ENCODE data around the gene UFC1.

The UFC1 gene

DNA sequence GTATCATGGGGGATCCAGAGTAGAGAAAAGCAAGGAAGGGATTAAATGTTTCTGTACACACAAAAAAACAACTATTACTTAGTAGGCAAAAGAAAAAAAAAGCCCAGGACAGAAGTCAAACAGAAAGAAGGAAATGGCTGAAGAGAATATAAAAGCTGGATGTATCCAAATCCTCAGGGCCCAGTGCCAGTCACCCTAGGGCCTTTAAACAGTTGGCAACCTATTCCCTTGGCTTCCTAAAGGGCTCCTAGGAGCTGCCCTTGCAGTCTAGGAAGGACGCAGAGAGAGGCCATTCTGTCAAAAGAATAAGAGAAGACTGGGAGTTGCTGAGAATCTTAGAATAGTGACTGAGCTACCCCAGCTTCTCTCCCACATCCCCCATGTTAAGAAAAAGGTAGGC is 18.6 kb downstream of the UFC1 start:
- no peak for DNase-seq

- DNase-seq = no peak
Measured at GRCh38 chr1:161172776-161173376, 19.1 kb downstream of the UFC1 start.

DNA sequence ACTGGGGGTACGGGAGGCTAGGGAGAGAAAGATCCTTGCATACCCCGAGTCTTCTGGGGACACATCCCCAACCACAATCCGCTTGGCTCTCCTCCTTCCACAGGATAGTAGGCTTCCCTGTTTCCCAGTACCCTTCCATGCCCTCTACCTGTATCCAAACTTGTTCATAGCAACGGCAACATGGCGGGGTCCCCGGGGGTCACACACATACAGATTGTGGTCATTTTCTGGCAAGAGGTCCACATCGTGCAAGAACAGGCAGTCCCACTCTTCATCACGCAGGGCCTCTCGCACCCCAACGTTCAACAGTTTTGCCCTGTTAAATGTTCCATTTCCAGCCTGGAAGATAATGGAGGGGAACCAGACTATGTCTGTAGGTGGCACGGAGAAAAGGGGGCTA is 19.9 kb downstream of the UFC1 start:
- no peak for DNase-seq

DNA sequence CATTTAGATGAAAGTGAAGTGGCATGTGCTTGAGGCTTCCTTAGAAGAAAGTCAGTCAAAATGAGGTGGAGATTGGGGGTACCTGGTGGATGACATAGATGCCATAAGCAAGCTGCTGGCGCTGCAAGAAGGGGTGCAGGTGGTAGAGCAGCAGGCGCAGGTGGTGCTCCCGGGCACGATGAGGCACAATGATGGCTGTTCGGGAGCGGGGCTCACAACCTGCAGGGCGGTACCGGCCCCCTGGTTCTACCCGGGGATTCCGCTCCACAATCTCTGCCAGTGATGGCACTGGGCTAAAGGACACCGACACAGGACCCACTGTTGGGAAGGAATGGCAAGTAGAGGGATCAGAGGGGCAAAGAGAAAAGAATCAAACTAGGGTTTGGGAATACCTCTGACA is 21.1 kb downstream of the UFC1 start:
- no peak for DNase-seq

DNA sequence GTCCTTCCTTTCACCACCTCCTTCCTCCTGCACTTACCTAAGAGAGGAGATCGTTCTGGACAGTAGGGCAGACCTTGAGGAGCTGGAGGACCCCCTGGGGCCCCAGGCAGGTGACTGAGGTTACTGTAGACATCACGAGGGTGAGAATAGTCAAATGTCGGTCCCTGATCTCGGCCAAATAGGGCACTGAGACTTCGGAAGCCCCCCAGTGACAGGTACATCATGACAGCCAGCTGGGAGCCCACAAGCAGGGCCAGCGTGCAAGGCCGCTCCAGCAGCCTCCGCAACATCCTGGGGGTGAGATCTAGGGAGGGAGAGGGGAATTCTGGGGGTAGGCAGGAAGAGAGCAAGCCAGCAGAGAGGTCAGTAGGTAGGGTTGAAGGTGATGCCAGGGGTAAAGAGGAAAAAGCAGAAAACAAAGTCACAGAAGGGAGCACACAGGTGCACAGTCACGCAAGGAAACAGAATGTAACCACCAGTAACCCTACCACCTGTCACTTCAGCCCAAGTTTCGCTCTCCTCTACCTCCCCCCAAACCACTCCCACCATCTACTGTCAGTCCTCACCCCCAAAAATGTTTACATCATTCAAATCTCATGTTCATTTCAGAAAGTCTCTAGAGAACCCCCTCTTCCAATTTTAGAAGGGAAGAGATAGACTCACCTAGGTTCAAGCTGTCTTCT is 22.1 kb downstream of the UFC1 start:
- DNase-seq = no peak

DNA sequence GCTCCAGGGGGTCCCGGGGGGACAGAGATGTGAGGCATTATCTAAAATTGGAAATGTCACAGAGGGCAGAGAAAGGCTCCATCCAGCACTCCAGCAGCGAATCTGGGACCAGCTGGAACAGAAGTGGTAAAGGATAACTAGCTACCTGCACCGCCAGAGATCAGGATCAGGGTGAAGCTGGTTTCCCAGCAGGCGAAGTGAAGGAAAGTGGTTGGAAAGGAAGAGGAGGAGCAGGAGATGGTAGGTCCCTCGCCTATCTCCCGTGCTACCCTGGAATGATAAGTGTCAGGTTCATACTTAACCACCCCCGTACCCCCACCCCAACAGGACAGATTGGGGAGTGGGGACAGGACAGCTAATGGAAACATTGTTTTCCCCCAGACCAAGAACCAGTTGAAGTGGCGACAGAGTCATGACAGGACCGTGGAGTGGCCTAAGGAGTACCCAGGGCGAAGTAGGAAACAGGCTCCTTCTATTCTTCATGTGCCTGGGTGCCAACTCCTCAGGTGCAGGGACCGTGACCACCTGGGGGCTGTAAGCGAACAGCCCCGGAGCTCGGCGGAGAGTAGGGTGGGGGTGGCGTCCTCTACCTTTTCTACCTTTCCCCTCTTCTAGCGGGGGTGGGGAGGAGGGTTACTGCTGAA is 22.8 kb downstream of the UFC1 start:
- DNase-seq = peak; percentile 45

- DNase-seq = peak; percentile 95
Measured at GRCh38 chr1:161177112-161177935, 23.5 kb downstream of the UFC1 start, which contains the start of gene B4GALT3. B4GALT3 (minus strand) TSS chr1:161177507; CDS start chr1:161176060, 1,447 bp downstream.

GRCh38 chr1:161177936-161178244 is 24.1 kb downstream of the UFC1 start:
- no peak for DNase-seq

DNA sequence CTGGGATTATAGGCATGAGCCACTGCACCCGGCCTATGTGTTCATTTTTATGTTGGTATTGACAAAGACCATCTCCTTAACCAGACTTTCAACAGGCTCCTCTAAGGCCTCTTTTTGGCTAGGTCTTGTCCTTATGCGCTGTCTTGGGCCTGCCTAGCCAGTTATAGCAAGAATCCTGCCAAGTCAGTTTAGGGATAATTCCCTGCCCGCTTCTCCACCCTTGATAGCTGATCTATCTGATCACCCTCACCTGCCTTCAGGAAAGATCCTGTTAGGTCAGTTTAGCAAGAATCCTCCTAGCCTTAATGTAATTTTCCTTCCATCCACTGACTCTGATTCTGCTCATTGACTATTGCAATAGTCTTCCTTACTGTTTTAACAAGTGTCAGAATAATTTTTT is 25.9 kb downstream of the UFC1 start:
- DNase-seq = no peak

DNA sequence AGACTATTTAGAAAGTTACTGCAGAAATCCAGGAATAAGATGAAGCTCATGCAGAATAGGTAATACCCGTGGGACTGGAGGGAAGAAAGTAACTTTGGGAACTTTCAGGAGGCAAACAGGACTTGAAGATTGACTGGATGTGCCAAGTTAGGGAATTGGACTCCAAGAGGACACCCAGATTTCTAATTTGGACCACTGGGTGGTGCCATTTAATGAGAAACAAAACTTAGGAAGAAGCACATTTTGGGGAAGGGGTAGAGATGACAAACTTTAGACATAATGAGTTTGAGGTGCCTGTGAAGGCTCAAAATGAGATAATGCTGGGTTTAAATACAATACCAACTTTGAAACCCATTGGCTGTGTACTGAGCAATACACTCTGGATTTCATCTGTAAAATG is 26.9 kb downstream of the UFC1 start:
- no peak for DNase-seq

DNA sequence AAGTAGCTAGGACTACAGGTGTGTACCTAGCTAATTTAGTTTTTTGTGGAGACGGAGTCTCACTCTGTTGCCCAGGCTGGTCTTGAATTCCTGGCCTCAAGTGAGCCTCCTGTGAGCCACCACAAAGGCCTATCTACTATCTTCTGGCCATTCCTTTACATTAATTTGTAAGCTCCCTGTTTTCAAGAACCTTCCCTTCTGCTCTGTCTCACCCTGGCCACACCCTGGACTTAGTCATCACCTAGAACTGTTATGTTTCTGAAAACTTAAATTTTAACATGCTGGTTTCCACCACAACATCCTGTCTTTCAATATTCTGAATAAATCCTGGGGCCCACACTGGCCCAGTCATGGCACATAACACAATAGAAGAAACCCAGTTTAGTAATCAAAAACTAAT is 28.4 kb downstream of the UFC1 start:
- DNase-seq = no peak

DNA sequence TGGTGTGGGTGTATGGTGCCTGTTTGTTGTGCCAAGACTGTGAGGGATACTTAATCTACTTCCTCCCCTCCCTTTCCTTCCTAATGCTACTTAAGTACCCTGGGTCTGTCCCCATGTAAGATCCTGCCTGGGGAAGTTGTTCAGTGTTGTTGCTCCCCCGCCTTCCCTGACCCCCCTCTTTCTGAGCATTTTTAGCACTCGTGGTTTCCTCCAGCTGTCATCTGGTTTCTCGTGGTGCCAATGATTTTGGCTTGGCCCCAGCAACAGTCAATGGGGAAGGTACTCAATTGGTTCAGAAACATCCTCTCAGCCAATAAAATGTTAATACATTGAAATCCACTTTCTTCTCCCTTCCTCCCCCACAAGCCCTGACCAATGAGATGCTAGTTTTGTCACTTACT is 31.5 kb downstream of the UFC1 start:
- no peak for DNase-seq

DNA sequence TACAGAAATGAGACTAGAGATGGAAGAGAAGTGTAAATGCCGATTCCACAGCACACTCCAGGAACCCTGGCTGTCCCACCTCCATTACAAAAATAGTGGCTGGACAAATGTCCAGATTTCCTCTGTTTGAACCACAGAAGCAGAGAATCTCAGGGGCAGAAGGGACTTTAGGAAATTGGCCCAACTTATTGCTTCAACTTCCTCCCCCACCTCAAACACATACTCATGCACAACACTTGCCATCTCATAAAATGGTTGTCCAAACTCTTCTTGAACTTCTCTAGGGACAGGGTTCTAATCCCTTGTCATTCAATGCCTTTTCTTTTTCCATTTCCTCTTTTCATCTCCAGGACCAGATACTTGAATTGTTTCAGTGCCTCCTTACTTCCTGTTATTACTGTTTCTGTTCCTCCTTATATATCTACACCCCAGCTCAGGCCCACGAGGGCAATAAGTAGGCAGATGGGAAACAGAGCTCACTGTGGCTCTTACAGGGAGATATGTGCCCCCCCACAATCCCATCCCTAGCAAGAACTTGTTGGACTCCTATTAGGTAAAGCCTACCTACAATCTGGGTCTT is 32.0 kb downstream of the UFC1 start:
- DNase-seq = no peak

GRCh38 chr1:161187311-161187710 is 33.5 kb downstream of the UFC1 start:
- DNase-seq = no peak

- DNase-seq = no peak
Measured at GRCh38 chr1:161188381-161188780, 34.6 kb downstream of the UFC1 start.

DNA sequence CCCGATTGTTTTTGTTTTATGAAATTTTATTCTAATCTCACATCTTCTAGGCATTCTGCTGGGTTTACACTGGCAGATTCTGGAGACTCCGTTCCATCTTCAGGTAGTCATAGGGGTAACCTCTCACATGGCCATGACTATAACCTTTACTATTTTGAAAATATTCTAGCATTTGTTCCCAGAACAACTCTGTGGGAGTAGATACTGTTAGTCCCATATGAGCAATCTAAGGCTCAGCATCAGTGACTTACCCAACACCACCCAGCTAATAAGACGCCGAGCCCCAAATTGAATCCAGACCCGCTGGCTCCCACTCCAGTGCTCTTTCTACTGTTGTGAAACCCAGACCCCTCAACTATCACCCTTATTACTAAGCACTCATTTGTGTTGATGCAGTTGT is 35.3 kb downstream of the UFC1 start:
- DNase-seq = no peak

- no peak for DNase-seq
Measured at GRCh38 chr1:161190962-161191521, 37.3 kb downstream of the UFC1 start.

DNA sequence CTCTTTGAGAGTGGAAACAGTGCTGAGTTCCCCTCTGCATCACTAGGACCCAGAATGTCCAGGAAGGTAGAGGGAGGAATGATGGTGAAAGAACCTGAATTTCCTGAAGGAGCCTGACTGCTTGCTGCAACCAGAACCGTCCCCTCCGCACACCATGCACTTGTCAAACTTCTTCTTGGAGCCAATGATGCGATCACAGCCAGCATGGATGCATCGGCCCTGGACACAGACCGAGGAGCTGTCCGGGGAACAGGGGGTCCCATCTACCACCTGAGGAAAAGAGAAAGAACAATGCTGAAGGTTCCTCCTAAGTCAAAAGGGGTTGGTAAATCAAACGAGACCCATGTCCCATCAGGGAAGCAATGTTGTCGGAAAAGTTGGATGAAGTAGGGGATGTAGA is 38.2 kb downstream of the UFC1 start:
- DNase-seq = no peak

- DNase-seq = peak; percentile 85
Measured at GRCh38 chr1:161192476-161193465, 39.0 kb downstream of the UFC1 start.

- no peak for DNase-seq
Measured at GRCh38 chr1:161193561-161194235, 39.9 kb downstream of the UFC1 start.

- no peak for DNase-seq
Measured at GRCh38 chr1:161195171-161195570, 41.4 kb downstream of the UFC1 start.
